ENCODE data around the gene MSI2. TPM values are rescaled to one million over a fixed set of nuclear protein-coding genes. Genes with fewer than 3 reads are reported as not detected.
A peak's percentile ranks its signal among the peaks of the same experiment; 100 is the strongest.

MSI2 gene
- total RNA-seq, 2 donors from 2014 or later = 30.1 to 41.1 TPM

- Histone ChIP-seq H3K36me3 (no peaks in the 10 kb centered on the region), H3K27ac (no peak overlapping the region), H3K27me3 (no peaks in the 10 kb centered on the region), H3K4me3 (no peak overlapping the region), H3K9me3 (peaks cover 0 to 4% of the 10 kb centered on the region in 2 donors), H3K4me1 (peaks cover 0 to 26% of the 10 kb centered on the region in 2 donors)
- DNase-seq (ENCODE audit: low spot score) = no peak
- no peak for TF ChIP-seq CTCF (IDR thresholded peaks at IDR 0.05)
These were observed 339.1 kb downstream of the MSI2 start for GRCh38 chr17:57595426-57595825.

GRCh38 chr17:57595947-57596695 is 339.8 kb downstream of the MSI2 start:
- H3K36me3 ChIP-seq = no peaks in the 10 kb centered on the region
- peaks cover 0 to 24% of the 10 kb centered on the region in 2 donors for H3K4me1 ChIP-seq
- no peaks in the 10 kb centered on the region for H3K27me3 ChIP-seq
- no peak overlapping the region for H3K27ac ChIP-seq
- no peak for DNase-seq (ENCODE audit: low spot score)
- peaks cover 0 to 4% of the 10 kb centered on the region in 2 donors for H3K9me3 ChIP-seq
- TF ChIP-seq CTCF (IDR thresholded peaks at IDR 0.05) = no peak
- H3K4me3 ChIP-seq = no peak overlapping the region

- no peak overlapping the region for H3K4me3 ChIP-seq
- no peaks in the 10 kb centered on the region for H3K27me3 ChIP-seq
- no peaks in the 10 kb centered on the region for H3K36me3 ChIP-seq
- no peak for TF ChIP-seq CTCF (IDR thresholded peaks at IDR 0.05)
- DNase-seq (ENCODE audit: low spot score) = no peak
- peaks cover 0 to 24% of the 10 kb centered on the region in 2 donors for H3K4me1 ChIP-seq
- no peak overlapping the region for H3K27ac ChIP-seq
- peaks cover 0 to 4% of the 10 kb centered on the region in 2 donors for H3K9me3 ChIP-seq
These were observed 340.8 kb downstream of the MSI2 start for GRCh38 chr17:57597101-57597500.

GRCh38 chr17:57597531-57598453 is 341.5 kb downstream of the MSI2 start:
- H3K4me3 ChIP-seq = no peak overlapping the region
- H3K36me3 ChIP-seq = no peaks in the 10 kb centered on the region
- H3K27ac ChIP-seq = peak overlapping the region in 1 of 2 donors; percentile 8
- DNase-seq (ENCODE audit: low spot score) = peak; percentile 81
- no peaks in the 10 kb centered on the region for H3K27me3 ChIP-seq
- peaks cover 0 to 4% of the 10 kb centered on the region in 2 donors for H3K9me3 ChIP-seq
- H3K4me1 ChIP-seq = peaks cover 0 to 24% of the 10 kb centered on the region in 2 donors
- peak; percentile 72 to 83 for TF ChIP-seq CTCF (IDR thresholded peaks at IDR 0.05)

GRCh38 chr17:57599271-57600045 is 343.1 kb downstream of the MSI2 start:
- DNase-seq (ENCODE audit: low spot score) = no peak
- TF ChIP-seq CTCF (IDR thresholded peaks at IDR 0.05) = no peak
- Histone ChIP-seq H3K27me3 (no peaks in the 10 kb centered on the region), H3K4me1 (peaks cover 0 to 27% of the 10 kb centered on the region in 2 donors), H3K27ac (peak overlapping the region; percentile 9 to 10), H3K36me3 (no peaks in the 10 kb centered on the region), H3K4me3 (no peak overlapping the region), H3K9me3 (peaks cover 0 to 4% of the 10 kb centered on the region in 2 donors)

Data from right atrium auricular region (tissue), 2 donors.